H7 (cell line): ENCODE measurements around the gene FAM120A. TPM values are rescaled to one million over a fixed set of nuclear protein-coding genes. Genes with fewer than 3 reads are reported as not detected.

ENCODE experiments used
- DNase-seq: peaks from one replicate; pipeline ENCODE4 v3.0.0; 2012
- H3K27me3 ChIP-seq: 2 replicates; pipeline ENCODE4 v1.6.0; 2011; ENCODE audit warnings: mild to moderate bottlenecking, low read length; ENCODE audit not compliant: control insufficient read depth, insufficient read depth
- H3K36me3 ChIP-seq: replicated peaks from 2 replicates; pipeline ENCODE4 v1.5.1; 2011; ENCODE audit warnings: low read length; ENCODE audit not compliant: control insufficient read depth, insufficient read depth
- H3K4me3 ChIP-seq: 2 replicates; pipeline ENCODE4 v1.5.1; 2011; ENCODE audit warnings: low read depth, mild to moderate bottlenecking, control low read depth, low read length, moderate library complexity; ENCODE audit not compliant: insufficient read depth
- total RNA-seq: library from RNA; depleted of rRNA; stranded (reverse); fragments of >200 nt; shearing (Covaris generic); gene quantifications from 2 replicates; pipeline ENCODE4 v1.2.3, GENCODE V29; 2014

Gene FAM120A
- total RNA-seq, 1 experiment from 2014 or later: 41.6 TPM

DNA sequence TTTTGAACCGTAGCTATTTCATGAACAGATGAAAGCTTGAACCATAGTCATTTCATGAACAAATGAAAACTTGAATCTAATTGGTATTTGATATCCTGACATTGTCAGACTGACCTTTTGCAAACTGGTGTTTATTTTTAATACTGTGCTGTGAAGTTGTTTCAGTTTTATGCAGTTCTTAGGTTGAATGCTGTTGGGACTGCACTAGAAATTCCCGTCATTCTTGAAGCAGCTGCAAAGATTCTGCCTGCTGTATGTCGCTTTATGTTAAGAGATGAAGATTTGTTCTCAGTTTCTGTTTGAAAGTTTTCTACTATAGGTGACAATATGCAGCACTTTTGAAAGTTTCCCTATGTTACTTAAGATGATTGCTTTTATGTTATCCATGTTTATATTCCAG is 24.4 kb downstream of the FAM120A start:
- Histone ChIP-seq H3K27me3 (no peaks in the 10 kb centered on the region), H3K4me3 (no peak overlapping the region), H3K36me3 (peaks cover 4% of the 10 kb centered on the region; the same call in 1 of the 2 replicates)
- DNase-seq: no peak

DNA sequence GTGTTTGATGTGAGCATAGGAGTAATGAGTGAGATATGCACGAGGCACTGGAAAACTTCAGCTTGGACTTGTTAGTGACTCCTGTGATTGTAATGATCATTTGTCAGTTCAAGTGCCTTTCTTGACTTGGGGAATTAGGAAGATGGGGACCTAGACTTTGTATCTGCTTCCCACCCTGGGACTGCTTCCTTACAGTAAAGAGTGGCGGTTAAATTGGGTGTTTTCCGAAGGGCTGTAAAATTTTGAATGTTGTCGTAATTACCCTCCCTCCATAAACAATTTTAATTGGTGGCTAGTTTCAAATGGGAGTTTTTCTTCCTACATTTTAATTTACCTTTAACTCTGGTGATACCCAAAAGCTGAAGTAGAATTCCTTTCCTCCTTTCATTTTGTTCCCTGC is 25.4 kb downstream of the FAM120A start:
- DNase-seq: no peak
- peaks cover 4% of the 10 kb centered on the region; the same call in 1 of the 2 replicates for H3K36me3 ChIP-seq
- H3K27me3 ChIP-seq: no peaks in the 10 kb centered on the region
- no peak overlapping the region for H3K4me3 ChIP-seq

DNA sequence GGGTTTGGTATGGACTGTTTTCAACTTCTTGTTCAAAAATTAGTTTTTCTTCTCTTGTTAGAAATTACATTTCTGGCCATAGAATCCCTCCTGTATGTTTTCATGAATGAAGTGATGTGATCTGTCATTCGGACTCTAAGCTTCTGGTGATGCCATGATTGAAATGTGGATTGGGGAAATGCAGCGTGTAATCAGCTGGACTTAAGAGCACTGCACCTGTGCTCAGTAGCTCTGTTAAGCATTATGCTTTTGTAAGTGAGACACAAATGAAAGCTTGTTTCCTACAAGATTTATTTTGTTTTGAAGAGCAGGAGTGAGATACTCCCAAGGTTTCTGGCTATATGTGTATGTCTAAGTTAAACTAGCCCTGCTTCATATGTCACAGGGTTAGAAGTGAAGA is 25.9 kb downstream of the FAM120A start:
- DNase-seq: no peak
- H3K27me3 ChIP-seq: no peaks in the 10 kb centered on the region
- no peak overlapping the region for H3K4me3 ChIP-seq
- peaks cover 4% of the 10 kb centered on the region; the same call in 1 of the 2 replicates for H3K36me3 ChIP-seq

DNA sequence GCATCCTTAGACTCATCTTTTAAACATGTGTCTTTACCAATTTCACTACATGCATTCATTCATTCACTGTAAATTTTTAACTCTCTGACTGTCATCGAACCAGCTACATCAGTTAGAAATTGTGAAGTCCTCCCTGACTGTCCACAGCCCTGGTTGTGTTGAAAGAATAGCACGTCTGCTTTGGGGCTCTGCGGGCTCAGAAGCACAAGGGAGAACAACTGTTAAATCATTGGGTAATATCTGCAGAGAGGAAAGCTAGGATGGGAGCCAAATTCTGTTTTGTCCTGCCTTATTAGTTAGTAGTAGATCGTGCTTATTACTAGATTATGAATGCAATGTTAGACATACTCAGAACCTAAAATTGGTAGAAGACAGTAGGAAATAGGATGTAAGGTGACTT is 28.2 kb downstream of the FAM120A start:
- DNase-seq: no peak
- H3K27me3 ChIP-seq: no peaks in the 10 kb centered on the region
- H3K4me3 ChIP-seq: no peak overlapping the region
- H3K36me3 ChIP-seq: peaks cover 10% of the 10 kb centered on the region

DNA sequence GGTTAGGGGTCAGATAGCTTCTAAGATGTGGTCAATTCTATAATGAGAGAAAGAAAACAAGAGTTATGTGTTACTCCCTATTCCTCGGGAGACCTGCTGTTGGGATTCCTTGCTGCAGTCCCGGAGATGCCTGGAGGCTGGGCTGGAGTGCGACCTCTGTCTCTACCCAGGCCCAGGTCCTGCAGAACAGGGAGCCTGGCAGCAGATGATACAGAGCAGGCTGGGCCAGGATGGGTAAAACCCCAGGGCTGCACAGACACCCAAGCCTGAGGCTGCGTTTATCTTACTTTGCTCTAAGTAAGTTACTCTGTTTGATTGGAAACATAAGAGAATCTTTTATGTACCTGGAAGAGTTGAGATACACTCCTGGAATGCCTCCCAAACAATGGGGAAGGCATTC is 28.8 kb downstream of the FAM120A start:
- no peak overlapping the region for H3K4me3 ChIP-seq
- peak; percentile 45 for DNase-seq
- no peaks in the 10 kb centered on the region for H3K27me3 ChIP-seq
- H3K36me3 ChIP-seq: peaks cover 9% of the 10 kb centered on the region

DNA sequence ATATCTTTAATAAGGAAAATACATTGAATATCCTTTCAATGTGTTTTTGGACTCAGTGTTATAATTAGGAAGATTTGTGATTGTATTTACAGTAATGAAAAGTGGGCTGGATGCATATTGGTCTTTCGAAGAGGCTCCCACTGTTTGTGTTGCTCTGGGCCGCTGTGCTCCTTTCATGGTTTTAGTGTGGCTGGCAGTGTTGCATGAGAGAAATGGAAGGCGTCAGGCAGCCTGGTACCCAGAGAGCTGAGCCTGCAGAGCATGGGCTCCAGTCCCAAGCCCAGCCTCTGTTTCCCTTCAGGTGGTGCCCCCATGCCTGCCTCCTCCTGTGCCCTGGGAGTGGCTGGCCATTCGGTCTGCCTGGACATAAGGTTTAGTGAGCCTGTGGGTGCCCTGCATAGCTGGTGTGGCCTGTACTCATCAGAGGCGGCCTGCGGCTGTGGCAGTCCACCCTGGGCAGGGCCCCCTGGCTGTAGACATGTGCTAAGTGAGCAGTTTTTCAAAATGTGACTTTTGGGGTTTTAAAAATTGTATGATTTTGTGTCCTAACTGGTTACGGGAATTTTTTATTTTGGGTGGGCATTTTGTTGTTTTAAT is 29.3 kb downstream of the FAM120A start:
- H3K4me3 ChIP-seq: no peak overlapping the region
- H3K27me3 ChIP-seq: no peaks in the 10 kb centered on the region
- H3K36me3 ChIP-seq: peaks cover 9% of the 10 kb centered on the region
- DNase-seq: peak; percentile 58

DNA sequence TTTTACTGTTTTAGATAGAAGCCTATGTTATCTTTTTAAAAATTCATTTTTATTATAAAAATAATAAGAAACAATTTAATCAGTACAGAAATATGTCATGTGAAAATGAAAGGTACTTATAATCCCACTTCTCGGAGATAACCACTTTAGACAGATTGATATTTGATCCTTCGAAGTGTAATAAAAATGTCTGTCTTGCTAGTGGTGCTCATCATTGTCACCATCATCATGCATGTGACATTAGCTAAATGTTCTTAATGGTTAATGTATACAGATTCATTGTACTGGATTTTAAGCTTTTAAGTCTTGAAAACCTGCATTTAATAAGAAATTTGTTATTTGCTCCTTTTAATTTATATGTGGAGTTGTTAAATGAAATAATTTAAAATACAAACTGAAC is 32.0 kb downstream of the FAM120A start:
- Histone ChIP-seq H3K27me3 (no peaks in the 10 kb centered on the region), H3K36me3 (peaks cover 6% of the 10 kb centered on the region), H3K4me3 (no peak overlapping the region)
- no peak for DNase-seq

DNA sequence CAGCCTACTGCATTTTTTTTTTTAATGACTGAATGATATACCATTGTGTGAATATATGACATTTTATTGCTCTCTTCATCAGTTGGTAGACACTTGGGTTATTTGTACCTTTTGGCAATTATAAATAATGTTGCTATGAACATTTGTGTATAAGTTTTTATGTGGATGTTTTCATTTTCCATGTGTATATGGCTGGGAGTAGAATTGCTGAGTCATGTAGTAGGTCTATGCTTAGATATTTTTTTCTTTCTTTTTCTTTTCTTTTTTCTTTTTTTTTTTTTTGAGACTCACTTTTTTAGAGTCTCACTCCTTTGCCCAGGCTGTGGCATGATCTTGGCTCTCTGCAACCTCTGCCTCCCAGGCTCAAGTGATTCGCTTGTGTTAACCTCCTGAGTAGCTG is 34.8 kb downstream of the FAM120A start:
- DNase-seq: no peak
- Histone ChIP-seq H3K4me3 (no peak overlapping the region), H3K36me3 (peaks cover 6% of the 10 kb centered on the region), H3K27me3 (no peaks in the 10 kb centered on the region)

DNA sequence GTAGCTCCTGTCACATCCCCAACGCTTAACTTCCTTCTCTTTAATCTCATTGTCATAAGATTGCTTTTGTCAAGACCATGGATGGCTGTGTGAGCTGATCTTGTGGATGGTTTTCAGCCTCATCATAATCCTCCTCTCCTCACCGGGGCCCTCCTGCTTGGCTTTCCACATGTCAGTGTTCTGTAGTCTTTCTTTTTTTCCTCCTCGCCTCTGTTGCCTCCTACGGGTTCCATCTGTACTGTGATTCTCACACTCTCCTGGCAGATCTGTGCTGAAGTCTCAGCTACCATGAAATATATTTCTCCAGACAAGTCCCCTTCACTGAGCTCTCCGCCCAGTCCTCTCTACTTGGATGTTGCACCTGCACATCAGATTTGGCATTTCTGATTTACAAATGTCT is 36.8 kb downstream of the FAM120A start:
- H3K36me3 ChIP-seq: peaks cover 3% of the 10 kb centered on the region

DNA sequence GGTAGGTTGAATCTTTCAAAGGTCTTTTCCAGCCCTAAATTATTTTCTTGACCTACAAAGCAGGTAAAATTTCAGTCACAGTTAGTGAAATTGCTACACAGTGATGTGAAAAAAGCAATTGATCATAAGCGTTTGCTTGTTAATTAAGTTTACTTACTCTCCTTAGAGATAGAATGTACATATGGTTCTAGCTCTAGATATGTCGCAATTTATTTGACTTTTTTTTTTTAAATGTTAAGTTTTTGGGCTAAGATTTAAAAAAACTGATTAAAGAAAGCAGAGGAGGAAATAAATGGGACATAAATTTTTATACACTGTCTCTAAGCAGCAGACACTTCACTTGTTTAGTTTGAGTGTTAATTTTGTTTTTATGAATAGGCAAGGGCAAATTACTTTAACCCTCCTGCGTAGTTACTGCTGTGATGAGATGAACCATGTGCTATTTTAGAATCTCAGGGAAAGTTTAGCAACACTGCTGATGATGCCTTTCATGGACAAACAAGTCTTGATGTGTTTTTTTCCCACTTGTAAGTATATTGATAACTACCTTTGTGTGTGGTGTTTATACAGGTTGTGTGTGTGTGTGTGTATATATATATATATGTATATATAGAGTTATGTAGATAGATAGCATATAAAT is 40.2 kb downstream of the FAM120A start:
- Histone ChIP-seq H3K4me3 (no peak overlapping the region), H3K27me3 (no peaks in the 10 kb centered on the region), H3K36me3 (peaks cover 7% of the 10 kb centered on the region)
- DNase-seq: no peak

More for the DNA sequence above, 36.8 kb downstream of the FAM120A start:
- Histone ChIP-seq H3K4me3 (no peak overlapping the region), H3K27me3 (no peaks in the 10 kb centered on the region)
- no peak for DNase-seq

DNA sequence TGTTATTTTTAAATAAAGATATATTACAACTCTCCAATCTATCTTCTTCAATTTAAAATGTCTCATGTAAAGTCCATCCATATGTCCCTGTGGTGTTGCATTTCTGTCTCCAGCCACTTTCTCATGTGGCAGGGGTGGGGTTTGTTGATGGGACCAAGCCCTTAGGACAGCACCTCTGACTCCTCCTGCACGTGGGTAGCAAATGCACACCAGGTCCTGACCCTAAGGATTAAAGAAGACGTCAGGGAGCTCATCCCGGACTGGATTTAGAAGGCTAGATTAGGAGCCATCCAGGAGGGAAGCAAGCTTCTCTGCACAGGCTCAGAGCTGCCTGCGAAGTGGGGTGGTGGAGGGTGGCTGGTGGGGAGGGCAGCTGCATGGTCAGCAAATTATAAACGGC is 40.8 kb downstream of the FAM120A start:
- no peaks in the 10 kb centered on the region for H3K27me3 ChIP-seq
- DNase-seq: no peak
- H3K36me3 ChIP-seq: peaks cover 10% of the 10 kb centered on the region
- no peak overlapping the region for H3K4me3 ChIP-seq

DNA sequence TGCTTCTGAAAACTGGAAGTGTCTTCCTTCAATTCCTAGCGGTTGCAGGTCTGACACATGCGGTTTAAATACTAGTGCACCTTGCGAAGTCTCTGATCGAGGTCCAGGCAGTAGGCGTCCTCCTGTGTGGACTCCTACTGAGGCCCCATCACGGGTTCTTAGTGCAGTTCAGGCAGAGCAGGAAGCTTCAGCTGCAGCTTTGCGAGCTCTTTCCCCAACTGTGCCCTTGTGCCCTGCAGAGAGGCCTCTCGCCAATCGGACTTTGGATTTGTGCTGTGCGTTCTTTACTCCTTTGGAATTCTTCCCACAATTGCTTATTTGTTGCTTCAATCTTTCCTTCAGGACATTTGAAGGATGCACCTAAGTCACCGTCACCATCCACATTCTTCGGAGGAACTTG is 42.5 kb downstream of the FAM120A start:
- Histone ChIP-seq H3K27me3 (no peaks in the 10 kb centered on the region), H3K36me3 (peaks cover 20% of the 10 kb centered on the region), H3K4me3 (no peak overlapping the region)
- no peak for DNase-seq

DNA sequence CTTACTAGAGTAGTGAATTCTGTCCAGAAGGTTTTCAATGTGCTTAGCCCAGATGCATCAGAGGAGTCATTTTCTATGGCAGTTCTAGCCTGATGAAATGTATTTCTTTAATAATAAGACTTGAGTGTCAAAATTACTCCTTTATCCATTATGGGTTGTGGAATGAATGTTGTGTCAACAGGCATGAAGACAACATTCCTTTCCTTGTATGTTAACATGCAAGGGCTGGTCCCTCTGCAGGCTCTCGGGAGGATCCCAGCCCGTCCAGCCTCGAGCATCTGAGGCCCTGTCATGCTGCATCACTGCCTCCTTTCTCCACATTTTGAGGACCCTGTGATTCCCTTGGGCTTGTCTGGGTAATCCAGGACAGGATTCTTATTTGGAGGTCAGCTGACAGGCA is 44.8 kb downstream of the FAM120A start:
- H3K4me3 ChIP-seq: no peak overlapping the region
- no peak for DNase-seq
- H3K36me3 ChIP-seq: peaks cover 27% of the 10 kb centered on the region
- H3K27me3 ChIP-seq: no peaks in the 10 kb centered on the region

DNA sequence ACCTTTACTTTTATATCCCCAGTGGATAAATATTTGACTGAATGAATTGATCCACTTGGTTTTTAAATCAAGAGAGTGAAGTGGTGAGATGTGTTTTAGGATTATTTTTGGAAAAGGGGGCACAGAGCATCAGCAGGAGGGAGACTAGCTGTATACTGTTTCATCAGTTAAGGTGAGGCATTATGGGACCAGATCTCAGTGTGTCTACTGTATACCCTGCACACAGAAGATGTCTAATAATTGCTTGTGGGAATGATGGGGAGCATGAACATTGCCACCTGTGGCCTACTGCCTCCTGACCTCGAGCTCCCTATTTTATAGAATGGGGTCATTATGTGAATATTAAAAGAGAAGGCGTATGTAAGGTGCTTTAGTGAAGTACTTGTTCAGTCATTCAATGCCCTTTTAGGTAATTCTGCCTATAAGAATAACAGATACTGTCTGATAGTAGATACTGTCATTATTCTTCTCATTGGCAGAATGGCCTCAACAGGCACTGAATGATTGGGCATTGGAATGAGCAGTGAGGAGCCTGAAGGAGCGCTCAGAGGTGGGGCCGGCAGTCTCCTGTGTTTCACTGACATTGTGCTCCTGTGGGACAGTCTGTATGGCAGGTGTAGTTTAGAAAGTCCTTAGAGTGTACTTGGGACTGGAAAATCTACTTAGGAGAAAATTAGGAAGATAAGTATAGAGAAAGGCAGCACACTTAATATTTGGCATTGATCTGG is 49.2 kb downstream of the FAM120A start:
- DNase-seq: no peak
- Histone ChIP-seq H3K27me3 (no peaks in the 10 kb centered on the region), H3K36me3 (peaks cover 26% of the 10 kb centered on the region), H3K4me3 (no peak overlapping the region)

DNA sequence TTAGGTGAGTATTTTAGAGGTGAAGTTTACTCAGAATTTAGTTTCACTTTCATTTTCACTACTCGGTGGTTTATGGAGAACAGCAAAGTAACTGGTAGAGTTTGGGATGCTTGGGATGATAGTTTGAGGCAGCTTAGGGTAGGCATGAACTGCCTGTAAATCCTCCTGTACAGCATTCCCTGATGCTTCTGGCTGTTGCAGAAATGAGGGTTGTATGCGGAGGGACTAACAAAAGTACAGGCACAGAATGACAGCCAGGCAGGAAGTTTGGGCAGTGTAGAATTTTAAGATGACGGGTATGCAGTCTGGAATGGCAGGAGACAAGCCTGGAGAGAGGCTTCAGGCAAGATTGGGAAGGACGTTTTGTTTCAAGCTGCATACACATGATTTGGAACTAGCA is 49.9 kb downstream of the FAM120A start:
- H3K27me3 ChIP-seq: no peaks in the 10 kb centered on the region
- no peak for DNase-seq
- peaks cover 26% of the 10 kb centered on the region for H3K36me3 ChIP-seq
- no peak overlapping the region for H3K4me3 ChIP-seq
